ENCODE measurements around the gene PLA2G6. TPM values are rescaled to one million over a fixed set of nuclear protein-coding genes. Genes with fewer than 3 reads are reported as not detected.

The PLA2G6 gene
- total and polyA plus RNA-seq, 2 of the 8 experiments (the other 6 are each of a cell fraction or from before 2014, with no cell fraction given): 13.2 to 21.0 TPM

DNA sequence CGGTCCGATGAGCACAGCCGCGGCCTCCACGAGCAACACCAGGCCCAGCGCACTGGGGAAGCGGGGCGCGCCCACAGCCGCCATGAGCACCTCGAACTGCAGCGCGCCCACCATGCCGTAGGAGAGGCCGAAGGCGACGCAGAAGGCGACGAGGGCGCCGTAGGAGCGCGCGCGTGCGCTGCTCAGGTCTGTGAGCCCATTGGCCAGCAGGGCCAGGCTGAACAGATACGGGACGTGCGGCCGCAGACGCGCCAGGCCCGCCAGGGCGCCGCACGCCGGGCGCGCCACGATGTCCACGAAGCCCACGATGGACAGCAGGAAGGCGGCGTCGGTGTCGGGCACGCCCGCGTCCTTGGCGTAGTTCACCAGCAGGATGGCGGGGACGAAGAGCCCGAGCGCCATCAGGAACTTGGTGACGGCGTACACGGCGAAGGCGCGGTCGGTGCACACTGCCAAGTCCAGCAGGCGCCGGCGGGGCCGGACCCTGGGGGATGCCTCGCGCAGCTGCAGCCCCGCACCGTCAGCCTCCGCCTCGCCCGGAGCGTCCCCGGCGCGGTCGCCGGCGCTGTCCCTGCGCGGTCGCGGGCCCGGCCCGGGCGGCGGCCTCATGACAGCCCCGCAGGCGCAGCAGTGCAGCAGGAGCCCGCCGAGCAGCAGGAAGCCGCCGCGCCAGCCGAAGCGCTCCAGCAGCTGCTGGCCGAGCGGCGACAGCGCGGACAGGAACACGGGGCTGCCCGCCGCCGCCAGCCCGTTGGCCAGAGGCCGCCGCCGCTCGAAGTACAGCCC lies 100.6 kb downstream of the PLA2G6 start (continued):
- TF ChIP-seq RBBP5 (IDR thresholded peaks at IDR 0.05; ENCODE audit: borderline replicate concordance, low read depth, low read length) (peak; percentile 38; the same call in 1 of the 2 replicates), SP1 (IDR thresholded peaks at IDR 0.05; ENCODE audit: low read depth, low read length) (no peak), CBX8 (IDR thresholded peaks at IDR 0.05; ENCODE audit: borderline replicate concordance, low read depth, low read length) (no peak), SIN3A (conservative IDR thresholded peaks at IDR 0.05 in 1 of 2, IDR thresholded peaks at IDR 0.05 in 1 of 2; ENCODE audit: low read depth in 1 of 2, low read length in 2 of 2) (no peak), RFX5 (IDR thresholded peaks at IDR 0.05; ENCODE audit: borderline replicate concordance, low read depth, low read length) (no peak), USF2 (IDR thresholded peaks at IDR 0.05; ENCODE audit: low read length) (no peak)
- TF ChIP-seq, protein P1, sequence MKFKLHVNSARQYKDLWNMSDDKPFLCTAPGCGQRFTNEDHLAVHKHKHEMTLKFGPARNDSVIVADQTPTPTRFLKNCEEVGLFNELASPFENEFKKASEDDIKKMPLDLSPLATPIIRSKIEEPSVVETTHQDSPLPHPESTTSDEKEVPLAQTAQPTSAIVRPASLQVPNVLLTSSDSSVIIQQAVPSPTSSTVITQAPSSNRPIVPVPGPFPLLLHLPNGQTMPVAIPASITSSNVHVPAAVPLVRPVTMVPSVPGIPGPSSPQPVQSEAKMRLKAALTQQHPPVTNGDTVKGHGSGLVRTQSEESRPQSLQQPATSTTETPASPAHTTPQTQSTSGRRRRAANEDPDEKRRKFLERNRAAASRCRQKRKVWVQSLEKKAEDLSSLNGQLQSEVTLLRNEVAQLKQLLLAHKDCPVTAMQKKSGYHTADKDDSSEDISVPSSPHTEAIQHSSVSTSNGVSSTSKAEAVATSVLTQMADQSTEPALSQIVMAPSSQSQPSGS (IDR thresholded peaks at IDR 0.05; ENCODE audit: low read length): no peak
